Measurements from ENCODE around the gene SIMC1. TPM values are rescaled to one million over a fixed set of nuclear protein-coding genes. Genes with fewer than 3 reads are reported as not detected.

The SIMC1 gene
- total RNA-seq, 4 donors from 2014 or later: 17.8 to 28.3 (median 22.0) TPM

DNA sequence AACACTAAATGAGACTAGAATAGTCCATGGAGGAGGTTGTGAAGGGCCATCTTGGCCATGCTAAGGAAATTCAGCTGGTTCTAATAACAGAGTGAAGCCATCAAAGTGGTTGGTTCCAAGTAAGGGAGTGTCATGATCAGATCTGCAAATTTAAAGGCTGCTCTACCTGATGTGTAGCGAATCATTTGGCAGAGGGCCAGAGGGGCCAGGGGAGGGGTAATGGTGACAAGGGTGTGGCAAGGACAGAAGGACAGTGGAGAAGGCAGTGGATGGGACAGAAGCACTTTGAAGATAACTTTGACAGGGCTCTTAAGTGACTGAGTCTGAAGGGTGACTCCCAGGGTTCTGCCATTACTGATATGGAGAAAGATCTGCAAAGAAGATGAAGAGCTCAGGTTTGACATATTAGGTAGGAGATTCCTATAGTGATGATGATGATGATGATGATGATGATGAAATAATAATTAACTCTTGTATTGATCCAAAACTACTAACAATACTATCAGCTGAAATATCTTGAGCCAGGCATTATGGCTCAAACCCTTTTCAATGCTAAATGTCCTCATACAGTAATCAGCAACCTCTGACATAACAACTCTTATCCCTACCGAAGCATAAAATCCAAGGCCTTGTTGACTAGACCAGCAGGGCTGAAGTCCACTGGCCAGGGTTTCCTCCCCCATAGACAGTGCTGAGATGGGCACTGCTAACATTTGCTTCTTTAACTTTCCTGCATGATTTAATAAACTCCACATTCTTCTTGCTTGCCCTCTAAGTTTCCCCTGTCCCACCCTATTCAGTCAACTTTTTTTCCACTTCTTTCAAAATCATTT, 103.3 kb downstream of the SIMC1 start:
- Histone ChIP-seq H3K4me1 (peaks cover 0 to 27% (median 13%) of the 10 kb centered on the region in 4 donors), H3K4me3 (no peak overlapping the region), H3K36me3 (peaks cover 18 to 43% (median 35%) of the 10 kb centered on the region in 4 donors), H3K9me3 (no peaks in the 10 kb centered on the region), H3K27ac (replicated peaks in 1 of 4) (peak overlapping the region in 1 of 4 donors; percentile 73), H3K27me3 (no peaks in the 10 kb centered on the region)
- TF ChIP-seq POLR2AphosphoS5 (IDR thresholded peaks at IDR 0.05) (no peak), EP300 (IDR thresholded peaks at IDR 0.05) (no peak), POLR2A (IDR thresholded peaks at IDR 0.05; ENCODE audit: low read depth) (no peak)
- TF ChIP-seq, protein P1, sequence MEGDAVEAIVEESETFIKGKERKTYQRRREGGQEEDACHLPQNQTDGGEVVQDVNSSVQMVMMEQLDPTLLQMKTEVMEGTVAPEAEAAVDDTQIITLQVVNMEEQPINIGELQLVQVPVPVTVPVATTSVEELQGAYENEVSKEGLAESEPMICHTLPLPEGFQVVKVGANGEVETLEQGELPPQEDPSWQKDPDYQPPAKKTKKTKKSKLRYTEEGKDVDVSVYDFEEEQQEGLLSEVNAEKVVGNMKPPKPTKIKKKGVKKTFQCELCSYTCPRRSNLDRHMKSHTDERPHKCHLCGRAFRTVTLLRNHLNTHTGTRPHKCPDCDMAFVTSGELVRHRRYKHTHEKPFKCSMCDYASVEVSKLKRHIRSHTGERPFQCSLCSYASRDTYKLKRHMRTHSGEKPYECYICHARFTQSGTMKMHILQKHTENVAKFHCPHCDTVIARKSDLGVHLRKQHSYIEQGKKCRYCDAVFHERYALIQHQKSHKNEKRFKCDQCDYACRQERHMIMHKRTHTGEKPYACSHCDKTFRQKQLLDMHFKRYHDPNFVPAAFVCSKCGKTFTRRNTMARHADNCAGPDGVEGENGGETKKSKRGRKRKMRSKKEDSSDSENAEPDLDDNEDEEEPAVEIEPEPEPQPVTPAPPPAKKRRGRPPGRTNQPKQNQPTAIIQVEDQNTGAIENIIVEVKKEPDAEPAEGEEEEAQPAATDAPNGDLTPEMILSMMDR (IDR thresholded peaks at IDR 0.05): no peak
- intact Hi-C loops (cut with DNase I): no loop called here
- no peak for DNase-seq (ENCODE audit: extremely low spot score)
- WGBS: 69% methylated on average over 2 of the region's 2 CpGs

DNA sequence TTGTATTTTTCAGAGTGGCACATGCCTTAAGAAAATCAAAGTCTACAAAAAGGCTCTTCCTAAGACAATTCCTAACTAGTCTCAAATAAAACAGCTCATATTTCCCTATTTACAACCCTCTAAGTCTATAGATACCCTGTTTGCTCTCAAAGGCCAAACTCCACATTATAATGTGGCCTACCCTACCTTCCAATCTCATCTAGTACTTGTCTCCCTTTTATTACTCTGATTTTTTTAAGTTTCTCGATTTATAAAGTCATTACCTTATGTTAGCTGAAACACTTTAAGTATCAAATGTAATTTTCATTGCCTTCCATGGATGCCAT, 103.9 kb downstream of the SIMC1 start:
- intact Hi-C loops (cut with DNase I): no loop called here
- H3K4me1 ChIP-seq: peaks cover 0 to 27% (median 13%) of the 10 kb centered on the region in 4 donors
- H3K4me3 ChIP-seq: no peak overlapping the region
- H3K27me3 ChIP-seq: no peaks in the 10 kb centered on the region
- peak overlapping the region in 1 of 4 donors; percentile 73 for H3K27ac ChIP-seq (replicated peaks in 1 of 4)
- peaks cover 19 to 43% (median 35%) of the 10 kb centered on the region in 4 donors for H3K36me3 ChIP-seq
- 94% methylated on average over 1 of the region's 1 CpG for WGBS
- H3K9me3 ChIP-seq: no peaks in the 10 kb centered on the region
- no peak for TF ChIP-seq EP300 (IDR thresholded peaks at IDR 0.05)
- DNase-seq (ENCODE audit: extremely low spot score): no peak

DNA sequence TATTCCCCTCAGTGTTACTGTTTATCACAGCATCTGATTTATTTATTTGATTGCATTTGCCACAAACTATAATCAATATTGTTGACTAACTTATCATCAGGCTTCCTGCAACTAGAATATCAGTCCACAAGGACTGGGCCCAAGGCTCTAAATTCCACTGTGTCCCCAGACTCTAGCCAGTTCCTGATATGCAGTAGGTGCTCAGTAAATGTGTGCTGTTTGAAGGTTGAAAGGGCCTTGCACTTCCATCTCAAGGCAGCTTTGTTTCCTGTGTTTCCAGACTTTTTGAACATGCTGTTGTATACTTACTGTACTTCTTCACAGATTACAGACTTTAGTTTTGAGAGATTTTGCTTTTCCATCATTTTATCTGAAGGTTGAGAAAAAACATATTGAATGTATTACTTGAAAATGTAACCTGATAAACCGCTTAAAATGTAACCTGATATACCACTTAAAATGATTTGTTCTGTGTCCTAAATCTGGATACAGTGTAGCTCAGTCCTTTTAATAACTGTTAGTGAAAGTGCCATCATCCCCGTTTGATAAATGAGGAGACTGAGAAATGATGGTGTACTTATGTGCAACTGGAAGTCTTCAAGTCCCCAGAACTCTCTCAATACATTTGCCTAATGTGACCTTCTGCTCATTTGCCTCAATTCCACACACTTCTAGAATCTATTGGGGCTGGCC, 104.7 kb downstream of the SIMC1 start:
- Histone ChIP-seq H3K4me3 (no peak overlapping the region), H3K9me3 (no peaks in the 10 kb centered on the region), H3K4me1 (peaks cover 0 to 21% (median 13%) of the 10 kb centered on the region in 4 donors), H3K27ac (replicated peaks in 1 of 4) (peak overlapping the region in 2 of 4 donors; percentile 37 to 73), H3K27me3 (no peaks in the 10 kb centered on the region), H3K36me3 (peaks cover 22 to 43% (median 35%) of the 10 kb centered on the region in 4 donors)
- DNase-seq (ENCODE audit: extremely low spot score): no peak
- TF ChIP-seq, protein P1 (IDR thresholded peaks at IDR 0.05): no peak
- TF ChIP-seq POLR2AphosphoS5 (IDR thresholded peaks at IDR 0.05) (no peak), EP300 (IDR thresholded peaks at IDR 0.05) (no peak), POLR2A (IDR thresholded peaks at IDR 0.05; ENCODE audit: low read depth) (no peak)
- intact Hi-C loops (cut with DNase I): no loop called here
- WGBS: 40% methylated on average over 2 of the region's 2 CpGs

DNA sequence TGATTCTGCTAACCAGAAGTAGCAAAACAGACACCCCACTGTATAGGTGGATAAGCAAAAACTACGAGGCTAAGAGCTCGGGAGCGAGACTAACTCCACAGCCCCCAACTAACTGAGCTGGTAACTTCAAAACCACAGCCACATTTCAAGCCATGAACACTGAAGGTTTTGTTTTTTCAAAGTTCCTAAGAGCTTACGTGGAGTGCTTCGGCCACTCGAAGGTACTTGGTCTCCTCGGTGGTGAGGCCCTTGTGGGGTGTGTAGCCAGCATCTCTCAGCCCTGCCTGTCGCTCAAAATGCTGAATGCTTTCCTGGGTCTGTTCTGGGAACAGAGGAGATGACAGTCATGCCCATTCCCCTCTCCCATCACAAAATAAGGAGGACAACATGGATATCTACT, 112.2 kb downstream of the SIMC1 start:
- Histone ChIP-seq H3K9me3 (no peaks in the 10 kb centered on the region), H3K4me3 (no peak overlapping the region), H3K27ac (replicated peaks in 1 of 4) (no peak overlapping the region), H3K36me3 (peaks cover 58 to 100% (median 99%) of the 10 kb centered on the region in 4 donors), H3K4me1 (no peaks in the 10 kb centered on the region), H3K27me3 (no peaks in the 10 kb centered on the region)
- 96% methylated on average over 8 of the region's 8 CpGs for WGBS
- no peak for DNase-seq (ENCODE audit: extremely low spot score)
- intact Hi-C loops (cut with DNase I): no loop called here
- TF ChIP-seq POLR2A (IDR thresholded peaks at IDR 0.05; ENCODE audit: low read depth) (no peak), POLR2AphosphoS5 (IDR thresholded peaks at IDR 0.05) (no peak), EP300 (IDR thresholded peaks at IDR 0.05) (no peak)
- TF ChIP-seq, protein P1 (IDR thresholded peaks at IDR 0.05): no peak

All from esophagus muscularis mucosa (tissue), 4 donors.